ENCODE measurements around the gene TRIM28. TPM values are rescaled to one million over a fixed set of nuclear protein-coding genes. Genes with fewer than 3 reads are reported as not detected.
"Not testable (repeated sequence)": the region's sequence is repeated elsewhere in the genome, so short reads cannot be mapped to it uniquely, and the experiment has no call there.

Gene TRIM28
- polyA plus RNA-seq, 1 donor from 2014 or later, result 256 TPM

DNA sequence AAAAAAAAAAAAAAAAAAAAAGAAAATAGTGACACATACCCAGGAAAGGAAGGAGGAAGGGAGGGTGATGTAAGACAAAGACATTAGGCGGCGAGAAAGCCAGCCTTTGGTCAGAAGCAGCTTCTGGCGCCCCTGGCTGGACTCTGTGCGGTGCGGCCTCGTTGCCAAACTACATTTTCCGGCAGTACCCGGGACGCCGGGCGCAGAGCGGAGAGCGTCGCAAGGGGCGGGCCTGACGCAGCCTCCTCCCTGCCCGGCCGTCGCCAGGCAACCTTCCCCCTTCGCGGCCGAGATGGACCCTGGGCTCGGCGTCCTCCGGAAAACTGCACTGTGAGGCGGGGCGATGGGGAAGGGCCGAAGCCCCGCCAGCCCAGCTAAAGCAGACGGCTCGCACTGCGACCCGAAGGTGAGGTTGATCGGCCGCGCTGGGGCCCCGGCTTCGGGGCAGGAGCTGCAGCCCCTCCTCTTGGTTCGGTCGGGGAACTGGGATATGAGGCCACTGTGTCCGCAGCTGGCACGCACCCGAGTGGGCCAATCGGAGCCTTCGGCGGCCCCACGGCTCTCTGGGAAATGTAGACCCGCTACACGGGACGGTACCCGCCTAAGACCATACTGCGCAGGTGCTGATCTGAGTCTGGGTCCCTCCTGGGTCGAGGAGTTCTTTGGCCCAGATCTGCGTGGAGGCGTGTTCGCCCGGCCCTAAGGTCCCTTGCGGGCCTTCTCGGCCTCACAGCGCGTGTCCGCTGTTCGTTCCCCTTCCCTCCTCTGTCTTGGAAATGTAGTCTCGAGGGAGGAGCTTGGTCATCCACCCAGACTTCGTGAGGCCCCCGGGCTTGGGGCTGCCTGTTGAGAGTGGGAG lies 31.5 kb downstream of the TRIM28 start:
- Histone ChIP-seq H3K36me3 (ENCODE audit: insufficient read depth, low read length) (no peaks in the 10 kb centered on the region), H3K4me3 (ENCODE audit: low read length) (peak overlapping the region; percentile 97), H4K20me1 (ENCODE audit: insufficient read depth) (no peaks in the 10 kb centered on the region), H3K9ac (ENCODE audit: low read length) (peak overlapping the region; percentile 96), H3K9me3 (ENCODE audit: low read length) (no peaks in the 10 kb centered on the region), H3K27ac (ENCODE audit: low read length) (peak overlapping the region; percentile 92), H3K9me2 (ENCODE audit: insufficient read depth, low read length) (no peaks in the 10 kb centered on the region), H3F3A (ENCODE audit: insufficient read depth, low read length, poor library complexity, severe bottlenecking) (no peaks in the 10 kb centered on the region), H3K27me3 (ENCODE audit: insufficient read depth, low read depth, low read length) (no peaks in the 10 kb centered on the region), H3K4me2 (ENCODE audit: low read length) (peak overlapping the region; percentile 94), H3K79me2 (replicated peaks; ENCODE audit: insufficient read depth, low read length) (peaks cover 28% of the 10 kb centered on the region), H2AFZ (ENCODE audit: low read depth, low read length) (peak overlapping the region; percentile 85)
- TF ChIP-seq POLR2AphosphoS5 (IDR thresholded peaks at IDR 0.05) (peak; percentile 77), SMC3 (conservative IDR thresholded peaks at IDR 0.05; ENCODE audit: poor library complexity) (no peak), EZH2 (IDR thresholded peaks at IDR 0.05; ENCODE audit: borderline replicate concordance, insufficient read depth, low read length, poor library complexity, severe bottlenecking) (no peak), EP300 (conservative IDR thresholded peaks at IDR 0.05; ENCODE audit: poor library complexity, severe bottlenecking) (peak; percentile 69), TAF1 (IDR thresholded peaks at IDR 0.05; ENCODE audit: low read depth) (no peak), MXI1 (conservative IDR thresholded peaks at IDR 0.05; ENCODE audit: poor library complexity, severe bottlenecking) (peak; percentile 76), RAD21 (conservative IDR thresholded peaks at IDR 0.05) (peak; percentile 23)
- TF ChIP-seq, protein P1, sequence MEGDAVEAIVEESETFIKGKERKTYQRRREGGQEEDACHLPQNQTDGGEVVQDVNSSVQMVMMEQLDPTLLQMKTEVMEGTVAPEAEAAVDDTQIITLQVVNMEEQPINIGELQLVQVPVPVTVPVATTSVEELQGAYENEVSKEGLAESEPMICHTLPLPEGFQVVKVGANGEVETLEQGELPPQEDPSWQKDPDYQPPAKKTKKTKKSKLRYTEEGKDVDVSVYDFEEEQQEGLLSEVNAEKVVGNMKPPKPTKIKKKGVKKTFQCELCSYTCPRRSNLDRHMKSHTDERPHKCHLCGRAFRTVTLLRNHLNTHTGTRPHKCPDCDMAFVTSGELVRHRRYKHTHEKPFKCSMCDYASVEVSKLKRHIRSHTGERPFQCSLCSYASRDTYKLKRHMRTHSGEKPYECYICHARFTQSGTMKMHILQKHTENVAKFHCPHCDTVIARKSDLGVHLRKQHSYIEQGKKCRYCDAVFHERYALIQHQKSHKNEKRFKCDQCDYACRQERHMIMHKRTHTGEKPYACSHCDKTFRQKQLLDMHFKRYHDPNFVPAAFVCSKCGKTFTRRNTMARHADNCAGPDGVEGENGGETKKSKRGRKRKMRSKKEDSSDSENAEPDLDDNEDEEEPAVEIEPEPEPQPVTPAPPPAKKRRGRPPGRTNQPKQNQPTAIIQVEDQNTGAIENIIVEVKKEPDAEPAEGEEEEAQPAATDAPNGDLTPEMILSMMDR (IDR thresholded peaks at IDR 0.05; ENCODE audit: poor library complexity, severe bottlenecking), result peak; percentile 40
- TF ChIP-seq, protein P2, sequence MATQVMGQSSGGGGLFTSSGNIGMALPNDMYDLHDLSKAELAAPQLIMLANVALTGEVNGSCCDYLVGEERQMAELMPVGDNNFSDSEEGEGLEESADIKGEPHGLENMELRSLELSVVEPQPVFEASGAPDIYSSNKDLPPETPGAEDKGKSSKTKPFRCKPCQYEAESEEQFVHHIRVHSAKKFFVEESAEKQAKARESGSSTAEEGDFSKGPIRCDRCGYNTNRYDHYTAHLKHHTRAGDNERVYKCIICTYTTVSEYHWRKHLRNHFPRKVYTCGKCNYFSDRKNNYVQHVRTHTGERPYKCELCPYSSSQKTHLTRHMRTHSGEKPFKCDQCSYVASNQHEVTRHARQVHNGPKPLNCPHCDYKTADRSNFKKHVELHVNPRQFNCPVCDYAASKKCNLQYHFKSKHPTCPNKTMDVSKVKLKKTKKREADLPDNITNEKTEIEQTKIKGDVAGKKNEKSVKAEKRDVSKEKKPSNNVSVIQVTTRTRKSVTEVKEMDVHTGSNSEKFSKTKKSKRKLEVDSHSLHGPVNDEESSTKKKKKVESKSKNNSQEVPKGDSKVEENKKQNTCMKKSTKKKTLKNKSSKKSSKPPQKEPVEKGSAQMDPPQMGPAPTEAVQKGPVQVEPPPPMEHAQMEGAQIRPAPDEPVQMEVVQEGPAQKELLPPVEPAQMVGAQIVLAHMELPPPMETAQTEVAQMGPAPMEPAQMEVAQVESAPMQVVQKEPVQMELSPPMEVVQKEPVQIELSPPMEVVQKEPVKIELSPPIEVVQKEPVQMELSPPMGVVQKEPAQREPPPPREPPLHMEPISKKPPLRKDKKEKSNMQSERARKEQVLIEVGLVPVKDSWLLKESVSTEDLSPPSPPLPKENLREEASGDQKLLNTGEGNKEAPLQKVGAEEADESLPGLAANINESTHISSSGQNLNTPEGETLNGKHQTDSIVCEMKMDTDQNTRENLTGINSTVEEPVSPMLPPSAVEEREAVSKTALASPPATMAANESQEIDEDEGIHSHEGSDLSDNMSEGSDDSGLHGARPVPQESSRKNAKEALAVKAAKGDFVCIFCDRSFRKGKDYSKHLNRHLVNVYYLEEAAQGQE (IDR thresholded peaks at IDR 0.05; ENCODE audit: borderline replicate concordance), result peak; percentile 75

GRCh38 chr19:58577581-58577980 lies 33.7 kb downstream of the TRIM28 start:
- not testable (repeated sequence) for H4K20me1 ChIP-seq (ENCODE audit: insufficient read depth); H3K27me3 ChIP-seq (ENCODE audit: insufficient read depth, low read depth, low read length); H3K36me3 ChIP-seq (ENCODE audit: insufficient read depth, low read length); H3F3A ChIP-seq (ENCODE audit: insufficient read depth, low read length, poor library complexity, severe bottlenecking); H3K27ac ChIP-seq (ENCODE audit: low read length); H3K9me2 ChIP-seq (ENCODE audit: insufficient read depth, low read length); H2AFZ ChIP-seq (ENCODE audit: low read depth, low read length); H3K9ac ChIP-seq (ENCODE audit: low read length); H3K4me2 ChIP-seq (ENCODE audit: low read length); H3K9me3 ChIP-seq (ENCODE audit: low read length); H3K4me3 ChIP-seq (ENCODE audit: low read length)
- H3K79me2 ChIP-seq (replicated peaks; ENCODE audit: insufficient read depth, low read length), result peaks cover 28% of the 10 kb centered on the region
